NCI-H1930 (cell line): ENCODE results near the gene ARL15.
"Not testable (repeated sequence)": the region's sequence is repeated elsewhere in the genome, so short reads cannot be mapped to it uniquely, and the experiment has no call there.

Experiments used
- DNase-seq, 2 experiments: peaks; one replicate each; lab custom pipeline; 2025; lab: John Stamatoyannopoulos, UW

Gene ARL15

GRCh38 chr5:54090495-54091120 lies 219.8 kb downstream of the ARL15 start:
- no peak for DNase-seq

DNA sequence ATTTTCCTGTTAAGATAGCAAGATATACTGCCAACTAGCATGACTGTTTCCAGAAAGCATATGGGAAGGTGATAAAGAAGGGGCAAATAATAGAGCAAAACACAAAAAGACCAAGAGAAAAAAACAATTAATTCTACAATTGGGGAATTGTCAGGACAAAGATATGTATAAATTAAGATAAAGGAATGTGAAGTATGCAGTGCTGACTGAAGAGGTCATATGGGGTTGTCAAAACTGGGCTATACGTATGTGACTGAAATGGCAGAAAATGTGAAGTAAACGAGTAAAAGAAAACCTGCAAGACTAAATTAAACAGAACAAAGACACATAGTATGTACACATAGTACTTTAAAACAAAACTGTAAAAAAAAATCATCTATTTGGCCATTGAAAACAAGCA lies 222.3 kb downstream of the ARL15 start:
- DNase-seq = no peak

GRCh38 chr5:54087436-54087835 lies 222.9 kb downstream of the ARL15 start:
- DNase-seq = no peak

GRCh38 chr5:54086191-54086590 lies 224.2 kb downstream of the ARL15 start:
- no peak for DNase-seq

GRCh38 chr5:54084696-54085095 lies 225.7 kb downstream of the ARL15 start:
- DNase-seq = no peak

DNA sequence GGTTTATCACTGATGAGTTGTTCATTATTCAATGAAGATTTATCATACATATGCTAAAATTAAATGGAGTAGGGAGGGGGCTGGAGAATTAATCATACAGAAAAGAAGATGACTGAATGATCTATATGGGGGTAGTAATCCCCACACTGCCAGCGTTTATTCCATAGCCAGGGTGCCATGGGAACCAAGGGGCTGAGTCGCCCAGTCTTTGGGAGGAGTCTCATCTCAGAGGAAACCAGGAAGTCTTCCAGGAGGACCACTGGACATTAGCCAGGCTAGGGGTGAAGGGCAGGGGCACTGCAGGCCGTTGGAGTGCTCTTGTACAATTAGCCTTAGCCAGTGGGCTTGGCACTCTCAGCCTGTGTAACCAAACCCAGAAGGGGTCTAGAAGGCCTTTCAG lies 226.5 kb downstream of the ARL15 start:
- DNase-seq = no peak

GRCh38 chr5:54083245-54083644 lies 227.1 kb downstream of the ARL15 start:
- no peak for DNase-seq

- DNase-seq = no peak
These were observed 229.0 kb downstream of the ARL15 start for GRCh38 chr5:54081415-54081814.

DNA sequence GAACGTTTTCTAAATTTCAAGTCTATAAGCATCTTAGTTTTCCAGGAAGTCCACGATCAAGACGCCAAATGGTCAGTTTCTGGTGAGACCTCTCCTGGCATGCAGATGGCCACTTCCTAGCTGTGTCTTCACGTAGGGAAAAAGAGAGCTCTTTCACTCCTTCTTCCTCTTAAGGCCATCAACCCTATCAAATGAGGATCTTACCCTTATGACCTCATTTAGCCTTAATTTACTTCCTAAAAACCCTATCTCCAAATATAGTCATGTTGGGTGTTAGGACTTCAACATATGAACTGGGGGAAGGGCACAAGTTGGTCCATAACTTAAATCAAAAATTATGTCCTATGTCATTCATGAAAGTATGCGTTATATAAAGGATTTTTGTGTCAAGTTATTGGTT lies 229.5 kb downstream of the ARL15 start:
- DNase-seq = no peak

GRCh38 chr5:54073735-54074134 lies 236.6 kb downstream of the ARL15 start:
- no peak for DNase-seq

DNA sequence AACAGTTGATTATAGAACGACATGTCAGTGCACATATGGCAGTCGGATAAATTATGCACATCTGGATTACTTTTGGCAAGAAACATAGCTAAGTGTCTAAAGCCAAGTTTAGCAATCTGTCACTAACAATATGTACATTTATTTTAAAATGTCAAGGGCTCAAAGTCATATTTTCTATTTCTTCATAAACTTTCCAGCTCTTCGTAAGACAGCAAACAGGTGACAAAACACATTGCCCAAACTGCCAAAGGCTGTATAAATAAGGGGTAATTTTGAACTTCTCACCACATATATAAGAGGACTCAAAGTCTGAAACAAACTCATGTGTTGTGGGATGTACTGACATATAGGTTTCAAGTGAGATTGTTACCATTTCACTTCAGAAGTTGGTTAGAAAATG lies 237.2 kb downstream of the ARL15 start:
- no peak for DNase-seq

DNA sequence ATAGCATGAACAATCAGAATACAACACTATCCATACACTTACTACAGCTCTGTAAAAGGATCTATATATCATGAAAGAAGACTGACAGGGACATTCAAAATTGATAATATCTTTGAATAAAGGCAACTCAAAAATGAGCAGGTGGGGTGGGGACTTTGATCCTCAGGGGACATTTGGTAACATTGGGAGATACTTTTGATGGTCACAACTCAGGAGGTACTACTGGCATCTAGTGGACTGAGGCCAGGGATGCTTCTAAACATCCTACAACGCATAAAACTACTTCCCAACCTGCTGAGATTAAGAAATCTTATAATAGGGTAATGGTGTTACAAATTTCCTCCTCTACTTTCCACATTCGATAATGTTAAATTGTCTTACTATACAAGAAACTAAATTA lies 243.9 kb downstream of the ARL15 start:
- no peak for DNase-seq

GRCh38 chr5:54063817-54064216 lies 246.6 kb downstream of the ARL15 start:
- DNase-seq = no peak

DNA sequence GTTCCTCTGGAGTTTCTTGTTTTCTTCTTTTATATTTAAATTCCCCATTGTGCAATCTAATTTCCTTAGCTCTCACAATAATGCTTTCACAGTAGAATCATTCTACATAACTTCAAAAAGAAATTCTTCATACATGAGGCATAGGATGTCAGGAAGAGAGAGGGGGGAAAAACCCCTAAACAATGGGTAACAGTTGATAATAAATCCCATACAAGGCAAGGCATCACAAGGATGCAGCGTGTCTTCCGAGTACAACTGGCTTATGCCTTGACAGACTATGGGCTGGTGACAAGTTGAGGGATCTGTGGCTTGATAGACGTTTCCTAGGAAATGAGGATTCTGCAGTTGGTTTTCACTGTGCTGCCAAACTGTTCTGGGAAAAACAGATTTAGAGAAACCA lies 247.4 kb downstream of the ARL15 start:
- DNase-seq = no peak

GRCh38 chr5:54060919-54061318 lies 249.5 kb downstream of the ARL15 start:
- DNase-seq = not testable (repeated sequence)

DNA sequence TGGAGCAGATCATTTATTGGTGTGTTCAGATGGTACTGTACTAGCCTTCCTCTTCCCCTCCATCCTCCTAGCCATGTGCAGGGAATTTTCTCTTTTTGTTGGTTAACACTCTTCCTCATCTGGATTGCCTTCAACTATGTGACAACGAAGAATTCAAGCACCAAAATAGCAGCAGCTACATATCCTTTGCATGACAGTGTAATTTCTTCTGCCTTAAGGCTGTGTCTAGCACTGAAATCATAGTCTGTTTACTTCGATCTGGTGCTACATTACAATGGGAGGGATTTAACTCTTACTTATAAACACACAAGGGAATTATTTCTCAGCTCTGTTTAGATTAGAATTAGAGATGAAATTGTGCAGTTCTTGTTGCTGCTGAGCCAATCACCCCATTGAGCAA lies 260.4 kb downstream of the ARL15 start:
- no peak for DNase-seq

- DNase-seq = no peak
These were observed 261.2 kb downstream of the ARL15 start for GRCh38 chr5:54049144-54049543.

GRCh38 chr5:54045077-54045792 lies 265.1 kb downstream of the ARL15 start:
- no peak for DNase-seq

GRCh38 chr5:54044276-54044675 lies 266.1 kb downstream of the ARL15 start:
- DNase-seq = not testable (repeated sequence)

- DNase-seq = no peak
These were observed 269.6 kb downstream of the ARL15 start for GRCh38 chr5:54040804-54041203.

- DNase-seq = no peak
These were observed 270.4 kb downstream of the ARL15 start for GRCh38 chr5:54040018-54040417.

GRCh38 chr5:54037205-54037604 lies 273.2 kb downstream of the ARL15 start:
- DNase-seq = no peak

DNA sequence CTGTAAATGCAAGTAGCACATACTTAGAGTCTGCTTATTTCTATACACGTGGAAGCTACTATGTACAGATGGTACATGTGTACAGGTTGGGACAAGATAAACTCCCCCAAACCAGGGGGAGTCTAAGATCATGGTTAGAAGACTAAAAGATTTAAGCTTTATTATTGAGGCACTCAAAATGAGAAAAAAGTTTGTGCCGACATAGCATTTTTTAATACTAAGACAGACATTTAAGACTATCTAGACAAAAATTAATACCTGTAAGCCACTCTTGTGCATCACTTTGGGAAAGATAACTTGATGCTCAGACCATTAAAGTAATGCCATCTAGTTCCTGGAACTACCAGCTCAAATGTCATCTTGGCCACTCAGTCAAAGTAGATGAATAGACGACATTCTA lies 279.4 kb downstream of the ARL15 start:
- no peak for DNase-seq

GRCh38 chr5:54024466-54024865 lies 285.9 kb downstream of the ARL15 start:
- DNase-seq = no peak
